H1 (cell line): Measurements from ENCODE around the gene HACE1. TPM values are rescaled to one million over a fixed set of nuclear protein-coding genes. Genes with fewer than 3 reads are reported as not detected.
"Not testable (repeated sequence)": the region's sequence is repeated elsewhere in the genome, so short reads cannot be mapped to it uniquely, and the experiment has no call there.

Experiments used
- CTCF ChIA-PET: fragments of 300-600 bp; sonication (Branson Sonifier 250); formaldehyde crosslinking; loops from one replicate; lab custom pipeline; 2021; ENCODE audit not compliant: partially characterized antibody; lab: Charles Lee
- POLR2A ChIA-PET: fragments of 300-600 bp; sonication (Branson Sonifier 250); formaldehyde crosslinking; loops from one replicate; lab custom pipeline; 2021; ENCODE audit warnings: inconsistent platforms; ENCODE audit not compliant: partially characterized antibody; lab: Charles Lee
- DNase-seq, 2 experiments: peaks; one replicate each; pipeline versions ENCODE4 v3.0.0 to v3.0.0-alpha.2; 2010 to 2022; ENCODE audit warnings: low spot score in 2 of 2, low read depth in 1 of 2, mixed read lengths in 1 of 2
- FAIRE-seq: peaks from 2 replicates; lab custom pipeline; 2011; peaks lifted over from hg19 to GRCh38; lab: Jason Lieb, UNC
- H2AFZ ChIP-seq: 2 replicates; pipeline ENCODE4 v1.8.1; 2012; ENCODE audit warnings: low read length, inconsistent platforms
- H2AK5ac ChIP-seq: 2 replicates; pipeline ENCODE4 v1.6.1; 2013; ENCODE audit warnings: low read depth, low read length
- H2BK120ac ChIP-seq: replicated peaks from 2 replicates; pipeline ENCODE3; 2013; ENCODE audit warnings: low read depth, low read length, inconsistent platforms
- H2BK12ac ChIP-seq: 2 replicates; pipeline ENCODE4 v1.6.1; 2013; ENCODE audit warnings: low read depth, low read length
- H2BK15ac ChIP-seq: 2 replicates; pipeline ENCODE4 v1.6.1; 2013; ENCODE audit warnings: low read length
- H2BK20ac ChIP-seq: 2 replicates; pipeline ENCODE4 v1.6.1; 2013; ENCODE audit warnings: low read length
- H2BK5ac ChIP-seq: 2 replicates; pipeline ENCODE4 v1.6.1; 2013; ENCODE audit warnings: low read depth, low read length
- H3K14ac ChIP-seq: 2 replicates; pipeline ENCODE4 v1.6.1; 2013; ENCODE audit warnings: inconsistent platforms; ENCODE audit not compliant: insufficient read length
- H3K18ac ChIP-seq: 2 replicates; pipeline ENCODE4 v1.6.1; 2013; ENCODE audit warnings: low read length; ENCODE audit errors: extremely low read depth
- H3K23ac ChIP-seq: 2 replicates; pipeline ENCODE4 v1.6.1; 2013; ENCODE audit warnings: inconsistent platforms; ENCODE audit not compliant: insufficient read length
- H3K23me2 ChIP-seq: 2 replicates; pipeline ENCODE4 v1.6.1; 2013; ENCODE audit warnings: low read depth, low read length
- H3K27ac ChIP-seq: 2 replicates; pipeline ENCODE4 v1.6.1; 2011; ENCODE audit warnings: low read depth, low read length, inconsistent platforms
- H3K27me3 ChIP-seq, 4 experiments: replicated peaks in 1 of 4; 1 replicate in 1 of 4; 2 replicates in 3 of 4; pipeline versions ENCODE4 v1.6.1 to v1.8.1; 2011 to 2013; ENCODE audit warnings: low read length in 3 of 4, mild to moderate bottlenecking in 3 of 4, inconsistent platforms in 2 of 4, mixed read lengths in 2 of 4, moderate library complexity in 1 of 4; ENCODE audit not compliant: control insufficient read depth in 3 of 4, insufficient read depth in 3 of 4; ENCODE audit errors: extremely low read depth in 1 of 4
- H3K36me3 ChIP-seq, 4 experiments: 2 replicates each; pipeline versions ENCODE4 v1.6.1 to v1.8.1; 2011 to 2013; ENCODE audit warnings: mild to moderate bottlenecking in 4 of 4, low read length in 3 of 4, moderate library complexity in 2 of 4, control low read depth in 1 of 4, inconsistent platforms in 1 of 4; ENCODE audit not compliant: insufficient read depth in 4 of 4, control insufficient read depth in 2 of 4
- H3K4ac ChIP-seq: replicated peaks from 2 replicates; pipeline ENCODE3; 2013; ENCODE audit warnings: low read length, low read depth, mixed read lengths, inconsistent platforms; ENCODE audit not compliant: insufficient read length
- H3K4me1 ChIP-seq, 4 experiments: replicated peaks in 1 of 4; 1 replicate in 1 of 4; 2 replicates in 3 of 4; pipeline versions ENCODE4 v1.6.1 to v1.8.1; 2011 to 2013; ENCODE audit warnings: low read length in 3 of 4, inconsistent platforms in 2 of 4, mixed read lengths in 1 of 4; ENCODE audit not compliant: insufficient read depth in 4 of 4, control insufficient read depth in 3 of 4
- H3K4me2 ChIP-seq, 2 experiments: 2 replicates each; pipeline versions ENCODE4 v1.6.1 to v1.8.1; 2011 to 2013; ENCODE audit warnings: low read depth in 2 of 2, low read length in 2 of 2, control low read depth in 1 of 2, inconsistent platforms in 1 of 2, mild to moderate bottlenecking in 1 of 2; ENCODE audit not compliant: insufficient read depth in 1 of 2
- H3K4me3 ChIP-seq, 4 experiments: fragments of 200-600, 300-600 bp in 1 of 4; sonication (generic), shearing (Covaris generic), sonication (Bioruptor Twin) in 1 of 4; 2 replicates each; pipeline versions ENCODE4 v1.5.1 to v1.8.1; 2011 to 2016; ENCODE audit warnings: low read length in 4 of 4, low read depth in 3 of 4, control low read depth in 2 of 4, inconsistent platforms in 2 of 4, mild to moderate bottlenecking in 2 of 4, mixed read lengths in 1 of 4, moderate library complexity in 1 of 4; ENCODE audit not compliant: insufficient read depth in 2 of 4; ENCODE audit errors: extremely low read depth in 1 of 4
- H3K56ac ChIP-seq: replicated peaks from 2 replicates; pipeline ENCODE3; 2013; ENCODE audit warnings: low read depth, mild to moderate bottlenecking, mixed read lengths, low read length, inconsistent platforms; ENCODE audit not compliant: insufficient read length
- H3K79me1 ChIP-seq: 2 replicates; pipeline ENCODE4 v1.6.1; 2013; ENCODE audit warnings: low read depth, low read length, control low read depth
- H3K79me2 ChIP-seq, 2 experiments: 2 replicates each; pipeline versions ENCODE4 v1.6.1 to v1.8.1; 2012 to 2013; ENCODE audit warnings: low read length in 2 of 2, mild to moderate bottlenecking in 2 of 2, inconsistent platforms in 1 of 2; ENCODE audit not compliant: insufficient read depth in 2 of 2, control insufficient read depth in 1 of 2
- H3K9ac ChIP-seq, 4 experiments: replicated peaks in 1 of 4; 1 replicate in 1 of 4; 2 replicates in 3 of 4; pipeline versions ENCODE4 v1.6.1 to v1.8.1; 2011 to 2013; ENCODE audit warnings: low read depth in 3 of 4, low read length in 3 of 4, control low read depth in 2 of 4, mild to moderate bottlenecking in 2 of 4, moderate library complexity in 2 of 4, inconsistent platforms in 1 of 4; ENCODE audit errors: extremely low read depth in 1 of 4
- H3K9me3 ChIP-seq, 2 experiments: 2 replicates each; pipeline versions ENCODE4 v1.6.1 to v1.8.1; 2012 to 2013; ENCODE audit warnings: mild to moderate bottlenecking in 2 of 2, moderate library complexity in 2 of 2, control low read depth in 1 of 2, inconsistent platforms in 1 of 2, low read depth in 1 of 2, low read length in 1 of 2, mixed read lengths in 1 of 2; ENCODE audit not compliant: insufficient read depth in 2 of 2
- H4K20me1 ChIP-seq, 2 experiments: replicated peaks in 1 of 2; 2 replicates each; pipeline versions ENCODE3 to v1.8.1; 2011 to 2013; ENCODE audit warnings: inconsistent platforms in 2 of 2, low read length in 2 of 2, mild to moderate bottlenecking in 1 of 2; ENCODE audit not compliant: insufficient read depth in 2 of 2, control insufficient read depth in 1 of 2
- H4K5ac ChIP-seq: 2 replicates; pipeline ENCODE4 v1.6.1; 2013; ENCODE audit warnings: low read length, low read depth, mixed read lengths, inconsistent platforms; ENCODE audit not compliant: insufficient read length
- H4K8ac ChIP-seq: 2 replicates; pipeline ENCODE4 v1.8.0; 2013; ENCODE audit warnings: mild to moderate bottlenecking, moderate library complexity, low read length, inconsistent platforms; ENCODE audit not compliant: insufficient read depth; ENCODE audit errors: extremely low read depth
- H4K91ac ChIP-seq: replicated peaks from 2 replicates; pipeline ENCODE3; 2013; ENCODE audit warnings: low read length, mixed read lengths, inconsistent platforms; ENCODE audit not compliant: insufficient read length
- WGBS, 2 experiments: shearing (Covaris generic) in 1 of 2; methylation state at CpG; one replicate each; pipeline versions ENCODE4 v1.1.6 to v1.1.7; 2013 to 2015; ENCODE audit warnings: low lambda C conversion rate in 2 of 2, mixed read lengths in 2 of 2, inconsistent platforms in 1 of 2, low coverage in 1 of 2, missing lambda C conversion rate in 1 of 2; ENCODE audit not compliant: insufficient replicate concordance in 2 of 2, insufficient coverage in 1 of 2, insufficient read length in 1 of 2; ENCODE audit errors: extremely low coverage in 1 of 2, missing lambda C conversion rate in 1 of 2; 5-methylcytosine and 5-hydroxymethylcytosine counted together
- polyA plus RNA-seq, 7 experiments: library from polyadenylated mRNA; depleted of rRNA in 3 of 7; stranded (reverse) in 5 of 7; unstranded in 2 of 7; fragments of >200 nt in 5 of 7; fragments of 200-250 nt in 2 of 7; gene quantifications; 1 replicate in 5 of 7; 2 replicates in 1 of 7; 4 replicates in 1 of 7; pipeline versions ENCODE4 v1.2.1 to v1.2.3, GENCODE V29; 2011 to 2013; ENCODE audit warnings: missing spikeins in 2 of 7, mixed read lengths in 2 of 7
- total RNA-seq: library from RNA; stranded (reverse); fragmentation: NEBNext Ultra II Directional; extraction: Animal tissue kit (Norgen Biotek cat#: 25700); gene quantifications from 2 replicates; pipeline ENCODE4 v1.2.1, GENCODE V29; 2021

Gene HACE1
- total and polyA plus RNA-seq, 2 of the 8 experiments (the other 6 are each of a cell fraction or from before 2014, with no cell fraction given) = 7.1 to 21.3 TPM

GRCh38 chr6:104805335-104805734 lies 54.4 kb downstream of the HACE1 start:
- H3K14ac ChIP-seq, H3K23me2 ChIP-seq, H2BK120ac ChIP-seq, DNase-seq, H3K4ac ChIP-seq, H3K56ac ChIP-seq, H4K5ac ChIP-seq, CTCF ChIA-PET, H4K20me1 ChIP-seq, H2BK15ac ChIP-seq, H2BK5ac ChIP-seq, H2BK20ac ChIP-seq, H3K27ac ChIP-seq, H3K27me3 ChIP-seq, H3K4me3 ChIP-seq, H2BK12ac ChIP-seq, H3K79me2 ChIP-seq, H2AK5ac ChIP-seq, H3K36me3 ChIP-seq, H3K9ac ChIP-seq, H3K4me1 ChIP-seq, FAIRE-seq, H4K91ac ChIP-seq, H3K18ac ChIP-seq, H3K79me1 ChIP-seq, H3K4me2 ChIP-seq, H2AFZ ChIP-seq, H3K9me3 ChIP-seq, H4K8ac ChIP-seq, POLR2A ChIA-PET, H3K23ac ChIP-seq: not testable (repeated sequence)
- WGBS, 2 experiments = 94% methylated on average over 4 of the region's 4 CpGs; no CpG with 5 or more reads in 1 of the 2 experiments
